GM10266 (cell line): ENCODE results near the gene KIDINS220.

ENCODE experiments used
- DNase-seq: peaks from one replicate; pipeline ENCODE4 v3.0.0; 2012; ENCODE audit errors: extremely low spot score
- CTCF ChIP-seq: IDR thresholded peaks from 2 replicates; pipeline ENCODE4 v1.5.1; 2012; ENCODE audit warnings: mild to moderate bottlenecking, low read depth; ENCODE audit not compliant: control insufficient read depth, insufficient read depth; ENCODE audit errors: missing control alignments

The KIDINS220 gene

GRCh38 chr2:8754106-8754776, 83.2 kb downstream of the KIDINS220 start:
- no peak for DNase-seq
- TF ChIP-seq CTCF, result no peak

- TF ChIP-seq CTCF, result no peak
- peak; percentile 31 for DNase-seq
Measured at GRCh38 chr2:8753609-8754008, 83.8 kb downstream of the KIDINS220 start.

- no peak for TF ChIP-seq CTCF
- no peak for DNase-seq
Measured at GRCh38 chr2:8752385-8752784, 85.0 kb downstream of the KIDINS220 start.

- TF ChIP-seq CTCF, result no peak
- no peak for DNase-seq
Measured at GRCh38 chr2:8750221-8750620, 87.2 kb downstream of the KIDINS220 start.

GRCh38 chr2:8743261-8743660, 94.2 kb downstream of the KIDINS220 start:
- no peak for DNase-seq
- TF ChIP-seq CTCF, result no peak

GRCh38 chr2:8740136-8740535, 97.3 kb downstream of the KIDINS220 start:
- no peak for DNase-seq

More at GRCh38 chr2:8740136-8740535, 97.3 kb downstream of the KIDINS220 start:
- no peak for TF ChIP-seq CTCF
